HG02852 (cell line): ENCODE results near the gene TOM1L2.
"Not testable (repeated sequence)": the region's sequence is repeated elsewhere in the genome, so short reads cannot be mapped to it uniquely, and the experiment has no call there.

Experiments
- ATAC-seq: cut with Tn5 transposase; IDR thresholded peaks from one replicate; pipeline ENCODE4 v1.9.1; 2021; ENCODE audit warnings: mild to moderate bottlenecking, moderate library complexity; ENCODE audit not compliant: unreplicated experiment

Gene TOM1L2

DNA sequence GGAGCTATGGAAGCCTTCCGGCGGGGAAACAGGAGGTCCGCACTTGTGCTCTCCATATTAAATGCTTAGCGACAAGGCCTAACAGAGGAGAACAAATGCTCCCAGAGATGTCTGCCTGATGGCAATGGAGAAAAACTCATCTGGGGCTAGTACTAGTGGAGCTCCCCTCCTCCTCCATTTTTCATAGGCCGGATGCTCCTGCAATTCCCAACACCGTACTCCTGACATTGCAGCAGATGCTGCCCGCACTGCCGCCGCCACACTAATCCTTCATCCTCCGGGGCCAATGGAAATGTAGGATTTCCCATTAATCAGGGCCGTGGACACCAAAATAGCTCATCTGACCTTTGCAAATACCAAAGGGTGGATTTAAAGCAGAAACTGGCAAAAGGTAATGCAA is 27.5 kb downstream of the TOM1L2 start:
- ATAC-seq: no peak

DNA sequence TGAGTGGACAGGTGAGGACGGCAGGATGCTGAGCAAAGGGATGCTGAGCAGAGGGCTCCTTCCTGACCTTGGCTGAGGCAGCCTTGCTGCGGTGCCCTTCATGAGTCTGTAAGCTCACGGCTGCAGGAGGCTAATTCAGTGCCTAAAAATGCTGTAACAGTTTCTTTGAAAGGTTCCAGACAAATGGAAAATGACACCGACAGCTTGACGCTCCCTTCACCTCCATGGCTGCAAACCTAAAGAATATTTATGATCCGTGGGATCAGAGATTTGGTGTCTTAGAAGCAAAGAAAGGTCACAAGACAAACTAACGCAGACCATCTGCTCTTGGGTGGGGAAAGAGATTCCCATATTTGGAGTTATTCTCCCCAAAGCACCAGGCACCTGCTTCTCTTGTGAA is 28.0 kb downstream of the TOM1L2 start:
- ATAC-seq: no peak

DNA sequence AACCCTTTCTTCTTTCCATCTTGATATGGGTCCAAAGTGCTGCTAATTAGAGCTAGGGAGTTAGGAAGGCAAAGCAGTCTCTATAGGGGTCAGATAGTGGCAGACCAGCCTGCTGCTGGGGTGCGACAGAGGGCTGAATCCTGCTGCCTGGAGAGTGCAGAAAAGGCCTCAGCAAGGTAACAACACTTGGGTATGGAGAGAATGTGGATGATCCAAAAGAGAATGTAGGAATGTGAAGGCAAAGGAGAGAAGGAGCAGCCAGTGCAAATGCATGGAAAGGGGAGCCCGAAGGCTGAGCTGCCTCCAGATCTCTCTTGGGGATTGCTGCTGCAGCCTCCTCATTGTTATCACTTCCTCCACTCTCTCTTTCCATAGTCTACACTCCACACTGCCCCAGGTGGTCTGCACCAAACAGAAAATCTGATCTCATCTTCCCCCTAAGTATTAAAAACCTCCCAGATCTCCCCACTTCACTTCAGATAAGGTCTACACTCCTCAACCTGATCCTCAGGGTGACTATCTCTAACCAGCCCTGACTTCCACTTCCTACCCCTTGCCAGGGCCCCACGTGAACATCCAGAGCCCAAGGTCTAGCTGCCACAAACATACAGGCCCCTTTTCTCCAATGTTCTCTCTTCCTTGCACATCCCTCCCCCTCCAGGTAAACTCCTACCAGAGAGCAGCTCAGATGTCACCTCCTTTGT is 28.8 kb downstream of the TOM1L2 start:
- no peak for ATAC-seq

DNA sequence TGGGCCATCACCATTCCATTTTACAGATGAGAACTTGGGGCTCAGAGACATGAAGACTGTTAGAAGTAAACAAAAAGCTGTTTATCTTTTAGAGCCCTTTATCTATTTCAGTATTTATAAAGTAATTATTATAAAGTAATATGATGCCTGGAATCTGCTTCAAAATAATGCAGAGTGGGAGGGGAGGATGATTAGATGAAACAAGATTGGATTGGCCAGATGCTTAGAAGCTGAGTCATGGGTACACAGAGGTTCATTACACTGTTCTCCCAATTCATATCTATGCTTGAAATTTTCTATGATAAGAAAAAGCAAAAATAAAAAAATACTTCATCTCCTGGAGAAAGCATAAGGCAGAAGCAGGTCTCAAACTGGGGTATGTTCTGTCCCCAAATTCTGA is 29.4 kb downstream of the TOM1L2 start:
- no peak for ATAC-seq

DNA sequence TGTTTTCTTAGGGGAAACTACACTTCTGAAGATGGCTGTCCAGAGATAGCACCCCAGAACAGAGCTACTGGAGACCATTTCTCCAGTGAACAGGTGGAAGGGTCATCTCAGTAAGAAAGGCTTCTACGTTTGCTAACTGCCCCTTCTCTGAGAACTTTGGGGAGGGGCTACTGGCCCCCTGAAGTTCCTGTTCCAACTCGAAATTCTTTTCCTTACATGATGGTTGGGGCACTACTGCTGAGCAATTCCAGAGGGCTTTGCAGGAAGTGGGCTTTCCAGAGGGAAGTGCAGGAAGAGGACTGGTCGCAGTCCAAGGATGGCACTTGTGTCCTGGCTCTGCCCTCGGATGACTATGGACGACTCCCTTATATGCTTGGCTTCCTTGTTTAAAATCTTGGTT is 31.2 kb downstream of the TOM1L2 start:
- ATAC-seq: no peak

DNA sequence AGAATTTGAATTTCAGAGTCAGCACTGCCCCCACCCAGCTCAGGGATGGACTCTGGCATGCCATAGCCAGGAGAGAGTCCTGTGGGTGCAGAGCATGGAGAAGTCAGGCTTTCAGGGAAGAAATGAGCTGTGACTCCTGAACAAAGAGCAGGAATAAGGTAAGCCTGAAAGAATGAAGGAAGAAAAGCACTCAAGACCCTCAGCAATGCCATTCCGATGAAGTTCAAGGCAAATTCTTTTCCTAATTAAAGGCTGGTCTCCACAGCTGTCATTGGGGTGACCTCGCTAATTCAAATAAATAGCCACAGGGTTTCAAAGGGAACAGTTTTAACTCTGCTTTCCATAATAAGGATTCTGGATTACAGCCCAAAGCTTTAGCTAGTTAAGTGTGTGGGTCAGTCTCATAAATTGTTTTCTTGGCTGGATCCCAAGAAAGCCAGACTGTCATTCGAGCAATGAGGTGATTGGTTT is 31.7 kb downstream of the TOM1L2 start:
- ATAC-seq: no peak

DNA sequence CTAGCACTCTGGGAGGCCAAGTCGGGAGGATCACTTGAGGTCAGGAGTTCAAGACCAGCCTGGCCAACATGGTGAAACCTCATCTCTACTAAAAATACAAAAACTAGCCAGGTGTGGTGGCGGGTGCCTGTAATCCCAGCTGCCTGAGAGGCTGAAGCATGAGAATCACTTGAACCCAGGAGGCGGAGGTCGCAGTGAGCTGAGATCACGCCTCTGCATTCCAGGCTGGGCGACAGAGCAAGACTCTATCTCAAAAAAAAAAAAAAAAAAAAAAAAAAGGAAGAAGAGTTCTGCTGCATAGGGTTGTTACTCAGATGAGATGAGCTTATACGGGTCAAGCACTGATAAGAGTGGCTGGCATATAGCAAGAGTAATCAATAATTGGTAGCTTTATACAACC is 32.3 kb downstream of the TOM1L2 start:
- ATAC-seq: not testable (repeated sequence)

DNA sequence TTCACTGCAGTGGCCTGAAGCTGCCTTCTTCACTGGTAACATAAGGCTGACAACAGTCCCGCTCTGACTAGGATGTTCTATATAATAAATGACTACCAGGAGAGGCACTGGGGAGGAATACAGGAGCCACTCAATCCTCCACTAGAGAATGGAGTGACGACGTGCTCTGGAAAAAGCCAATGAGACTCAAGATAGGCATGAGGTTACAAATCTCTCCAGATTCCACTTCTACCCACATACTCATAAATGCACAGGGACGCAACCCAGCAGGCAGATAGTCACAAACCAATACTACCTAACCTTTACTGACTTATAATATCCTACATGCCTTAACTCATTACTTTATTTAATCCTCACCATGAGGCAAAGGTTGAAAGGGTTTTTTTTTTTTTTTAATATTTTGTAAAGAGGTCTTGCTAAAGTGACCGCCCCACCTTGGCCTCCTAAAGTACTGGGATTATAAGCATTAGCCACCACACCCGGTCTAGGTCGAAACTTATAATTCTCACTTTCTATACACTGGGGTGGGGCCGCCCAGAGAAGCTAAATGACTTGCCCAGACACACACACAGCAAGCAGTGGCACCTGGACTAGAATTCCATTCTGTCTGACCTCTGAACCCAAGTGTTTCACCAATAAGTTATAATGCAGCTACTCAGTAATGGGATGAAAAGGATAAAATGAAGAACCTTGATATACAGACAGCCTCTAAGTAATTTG is 33.7 kb downstream of the TOM1L2 start:
- ATAC-seq: no peak

DNA sequence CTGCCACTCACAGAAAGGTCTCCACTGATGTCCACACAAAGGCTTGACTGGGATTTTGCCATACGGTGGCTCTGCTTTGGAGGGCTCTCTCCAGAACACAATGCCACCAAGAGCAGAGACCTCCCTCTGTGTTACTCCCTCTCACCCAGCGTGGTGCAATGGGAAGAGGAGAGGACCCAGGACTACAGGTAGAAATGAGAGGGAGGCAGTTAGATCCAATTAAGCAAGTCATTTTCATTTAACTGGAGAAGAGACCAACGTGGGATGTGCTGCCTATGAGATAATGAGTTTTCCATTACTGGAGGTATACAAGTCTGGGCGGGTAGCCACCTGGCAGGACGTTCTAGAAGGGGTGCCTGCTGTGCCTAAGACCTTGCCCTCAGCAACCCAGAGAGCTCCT is 34.2 kb downstream of the TOM1L2 start:
- no peak for ATAC-seq

DNA sequence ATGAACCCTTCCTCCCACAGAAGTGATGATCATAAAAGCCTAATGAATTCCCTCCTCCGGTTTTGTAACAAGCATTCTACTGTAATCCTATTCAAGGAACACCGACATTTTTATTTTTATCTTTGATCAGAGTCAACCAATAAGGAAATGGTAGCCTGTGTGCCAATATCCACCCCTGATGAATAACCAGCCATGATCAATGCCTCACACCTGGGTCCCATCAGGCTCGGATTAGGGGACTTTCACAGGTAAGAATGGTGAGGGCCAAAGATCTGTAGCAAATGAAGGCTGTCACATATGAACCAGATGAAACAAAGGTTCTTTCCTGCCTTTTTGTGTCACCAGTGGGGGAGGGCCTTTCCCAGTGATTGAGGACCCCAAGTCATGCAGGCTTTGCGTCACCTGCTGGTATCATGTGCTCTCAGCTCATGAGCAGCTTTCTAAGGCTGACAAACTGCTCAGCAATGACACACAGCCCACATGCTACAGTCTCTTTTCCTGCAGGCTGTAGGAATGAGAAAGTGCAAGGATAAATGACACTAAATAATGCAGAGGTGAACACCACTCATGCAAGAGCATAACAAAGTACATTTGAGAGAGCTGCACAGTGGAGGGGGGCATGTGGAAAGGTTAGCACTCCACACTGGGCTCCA is 34.9 kb downstream of the TOM1L2 start:
- ATAC-seq: no peak

DNA sequence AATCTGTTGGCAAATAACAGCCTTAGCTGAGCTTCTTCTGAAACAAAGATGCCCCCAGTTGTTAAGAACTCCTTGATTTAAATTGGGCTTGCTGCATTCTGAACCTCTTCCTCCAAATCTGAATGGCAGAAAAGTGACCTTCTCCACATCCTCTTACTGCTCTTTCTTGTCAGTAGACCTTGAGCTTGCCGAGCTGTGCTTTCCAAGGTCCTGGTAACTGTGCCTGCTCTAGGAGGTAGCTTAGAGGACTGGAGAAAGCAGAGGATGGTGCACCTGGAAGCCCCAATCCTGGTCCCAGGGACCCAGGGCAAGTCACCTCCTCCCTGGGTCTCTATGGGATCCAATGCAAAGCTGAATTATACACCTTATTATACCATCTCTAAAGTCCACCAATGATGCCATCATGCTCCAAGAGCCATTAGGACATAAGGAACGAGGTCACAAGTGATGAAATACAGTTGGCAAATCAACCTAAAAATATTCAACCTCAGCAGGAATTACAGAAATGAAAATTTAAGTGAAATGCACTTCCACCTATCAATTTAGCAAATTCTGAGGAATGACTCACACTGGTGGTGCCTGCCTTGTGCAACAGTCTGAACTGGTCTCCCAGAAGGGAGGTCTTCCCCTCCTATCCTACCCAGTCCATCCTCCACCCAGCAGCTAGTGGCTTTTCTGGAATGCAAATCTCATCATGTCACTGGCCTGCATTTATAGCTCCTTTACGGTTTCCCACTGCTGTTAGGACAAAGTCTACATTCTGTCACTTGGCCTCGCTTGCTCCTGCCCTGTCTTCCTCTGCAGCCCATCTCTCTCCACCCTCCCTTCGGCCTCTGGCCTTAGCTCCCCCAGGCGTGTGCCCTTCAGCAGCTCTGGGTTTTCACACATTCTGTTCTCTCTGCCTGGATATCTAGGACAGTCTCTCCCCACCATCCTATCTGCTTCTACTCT is 36.6 kb downstream of the TOM1L2 start:
- no peak for ATAC-seq

DNA sequence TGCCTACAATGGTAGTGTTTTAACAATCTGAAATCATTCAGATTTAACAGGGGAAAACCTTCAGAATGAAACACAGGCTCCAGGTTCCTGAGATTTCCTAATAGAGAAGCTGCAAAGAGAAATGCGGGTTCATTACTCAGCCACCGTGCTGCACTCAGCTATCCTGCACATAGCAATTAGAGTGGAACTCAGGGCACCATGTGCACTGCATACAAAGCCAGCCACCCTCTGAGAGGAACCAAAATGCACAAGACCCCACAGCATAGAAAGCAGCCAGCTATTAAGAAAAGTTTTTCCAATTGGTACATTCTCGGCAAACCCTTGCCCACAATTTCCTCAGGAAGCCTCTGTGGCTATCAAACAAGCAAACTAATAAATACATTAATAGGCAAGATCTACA is 37.4 kb downstream of the TOM1L2 start:
- ATAC-seq: no peak

DNA sequence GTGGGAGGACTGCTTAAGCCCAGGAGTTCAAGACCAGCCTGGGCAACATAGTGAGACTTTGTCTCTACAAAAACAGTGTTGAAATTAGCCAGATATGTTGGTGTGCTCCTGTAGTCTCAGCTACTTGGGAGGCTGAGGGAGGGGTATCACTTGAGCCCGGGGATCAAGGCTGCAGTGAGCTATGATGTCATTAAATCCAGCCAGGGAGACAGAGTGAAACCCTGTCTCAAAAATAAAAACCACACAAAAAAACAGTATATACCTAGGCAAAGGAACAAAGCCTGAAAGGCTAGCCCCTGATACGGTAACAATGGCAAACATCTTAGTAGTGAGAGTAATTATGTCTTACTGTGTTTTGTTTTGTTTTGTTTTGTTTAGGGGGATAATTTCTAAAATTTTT is 38.0 kb downstream of the TOM1L2 start:
- no peak for ATAC-seq

DNA sequence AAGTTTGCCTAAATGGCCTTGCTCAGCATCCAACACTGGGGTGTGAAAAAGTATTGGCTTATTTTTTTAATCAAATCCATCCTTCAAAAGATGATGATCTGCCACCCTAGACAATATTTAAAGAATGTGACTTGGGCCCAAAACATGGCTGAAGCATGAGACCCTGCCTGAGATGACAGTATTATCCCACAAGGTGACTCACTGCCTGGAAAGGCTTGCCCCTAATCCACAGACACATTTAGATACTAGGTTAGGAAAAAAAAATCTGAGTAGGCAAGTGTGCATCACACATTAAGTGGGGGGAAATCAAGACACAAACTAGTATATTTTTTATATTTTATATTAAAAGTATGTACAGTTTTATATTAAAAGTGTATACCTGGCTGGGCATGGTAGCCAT is 38.4 kb downstream of the TOM1L2 start:
- ATAC-seq: no peak

DNA sequence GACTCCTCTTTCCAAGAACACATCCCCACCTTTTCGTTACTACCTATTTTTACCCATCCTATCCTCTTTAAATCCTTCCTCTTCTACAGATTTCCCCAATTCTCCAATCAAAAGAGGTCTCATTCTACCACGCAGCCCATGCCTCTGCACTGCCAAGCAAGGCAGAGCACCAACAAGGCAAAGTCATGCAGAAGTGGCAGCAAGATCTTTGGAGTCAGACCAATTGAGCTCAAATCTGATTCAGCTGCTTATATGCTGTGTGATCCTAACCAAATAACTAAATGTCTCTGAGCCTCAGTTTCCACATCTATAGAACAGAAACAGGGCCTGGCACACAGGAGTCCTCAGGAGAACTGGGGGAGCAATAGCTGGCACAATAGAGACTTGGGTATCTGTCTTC is 41.0 kb downstream of the TOM1L2 start:
- ATAC-seq: no peak

DNA sequence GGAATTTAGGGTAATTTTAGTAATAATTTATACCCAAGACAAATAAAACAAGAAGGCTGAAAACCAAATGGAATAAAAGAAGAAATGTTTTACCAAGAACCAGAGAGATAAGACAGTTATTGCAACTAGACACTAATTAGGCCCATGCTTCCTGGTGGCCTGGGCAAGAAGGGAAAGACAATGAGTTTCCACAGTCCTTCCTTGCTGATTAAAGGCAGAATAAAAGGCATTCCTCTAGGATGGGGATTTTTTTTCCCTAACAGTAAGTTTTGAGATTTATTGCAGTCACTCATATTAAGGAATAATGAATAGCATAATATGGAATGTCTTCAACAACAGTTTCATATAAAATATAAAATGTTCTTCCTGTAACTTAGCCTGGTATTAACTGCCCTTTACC is 41.5 kb downstream of the TOM1L2 start:
- ATAC-seq: no peak

DNA sequence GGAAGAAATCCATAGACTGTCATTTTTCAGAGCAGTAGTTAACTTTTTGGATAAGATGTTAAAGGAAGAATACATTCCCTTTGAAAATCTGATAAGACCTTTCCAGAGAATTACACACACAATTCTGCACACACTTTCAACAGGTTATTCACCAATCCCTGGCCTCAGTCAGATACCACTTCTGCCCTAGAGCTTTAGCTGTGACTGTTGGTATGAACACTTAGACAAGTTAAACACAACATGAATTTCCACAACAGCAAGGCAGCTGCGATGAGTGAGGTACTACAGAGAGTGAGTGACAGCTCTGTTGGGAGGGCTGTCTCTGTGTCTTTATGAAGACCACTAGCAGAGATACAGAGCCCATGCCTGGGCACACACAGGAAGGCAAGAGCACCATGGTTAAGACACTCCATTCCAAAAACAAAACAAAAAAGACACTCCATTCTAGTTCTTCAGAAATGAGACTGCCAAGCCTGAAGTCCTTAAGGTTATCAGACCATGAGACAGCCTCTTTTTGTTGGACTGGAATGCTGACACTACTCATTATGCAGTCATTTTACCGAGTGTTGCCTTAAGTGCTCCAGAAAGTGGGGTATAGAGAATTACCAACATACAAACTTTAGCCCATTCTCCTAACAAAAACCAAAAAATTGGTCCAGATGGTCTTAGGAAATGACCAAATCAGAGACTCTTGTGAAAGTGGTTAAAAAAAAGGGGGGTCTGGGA is 42.4 kb downstream of the TOM1L2 start:
- no peak for ATAC-seq

DNA sequence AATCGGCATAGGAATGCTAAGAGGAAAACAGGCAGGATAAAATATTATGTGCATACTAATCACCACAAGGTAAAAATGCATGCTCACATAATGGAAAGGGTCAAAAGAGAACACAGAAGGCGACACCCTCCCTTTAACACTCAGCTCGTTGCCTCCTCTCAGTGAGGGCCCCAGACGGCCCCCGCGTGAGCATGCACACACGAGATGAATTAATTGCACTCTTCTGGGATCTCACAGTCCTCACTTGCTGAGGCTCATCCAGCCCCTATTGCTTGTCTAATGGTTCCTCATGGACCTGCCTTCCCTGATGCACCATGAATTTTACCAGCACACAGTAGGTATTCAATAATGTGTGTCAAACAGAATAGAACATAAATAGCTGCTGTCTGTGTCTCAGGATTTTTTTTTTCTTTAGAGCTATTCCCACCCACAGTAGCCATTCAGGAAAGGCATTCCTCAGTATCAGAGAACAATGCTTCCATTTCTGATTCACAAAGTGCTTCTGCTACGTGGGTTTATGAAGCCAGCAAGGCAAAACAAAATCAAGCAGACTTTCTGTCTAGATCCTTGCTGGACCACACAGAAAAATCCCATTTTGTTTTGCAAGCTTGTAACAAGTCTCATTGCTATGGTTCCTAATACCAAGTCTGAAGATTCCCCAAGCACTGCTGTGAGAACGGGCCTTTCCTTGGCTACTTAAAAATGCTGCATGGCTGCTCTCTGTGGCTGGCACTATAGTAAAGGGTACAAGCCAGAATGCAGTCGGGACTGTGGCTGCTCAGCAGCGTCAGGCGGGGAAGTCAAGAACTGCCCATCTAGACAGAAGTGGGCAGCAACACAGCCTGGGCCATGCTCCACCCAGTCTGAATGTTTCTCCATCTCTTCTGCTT is 43.6 kb downstream of the TOM1L2 start:
- no peak for ATAC-seq

DNA sequence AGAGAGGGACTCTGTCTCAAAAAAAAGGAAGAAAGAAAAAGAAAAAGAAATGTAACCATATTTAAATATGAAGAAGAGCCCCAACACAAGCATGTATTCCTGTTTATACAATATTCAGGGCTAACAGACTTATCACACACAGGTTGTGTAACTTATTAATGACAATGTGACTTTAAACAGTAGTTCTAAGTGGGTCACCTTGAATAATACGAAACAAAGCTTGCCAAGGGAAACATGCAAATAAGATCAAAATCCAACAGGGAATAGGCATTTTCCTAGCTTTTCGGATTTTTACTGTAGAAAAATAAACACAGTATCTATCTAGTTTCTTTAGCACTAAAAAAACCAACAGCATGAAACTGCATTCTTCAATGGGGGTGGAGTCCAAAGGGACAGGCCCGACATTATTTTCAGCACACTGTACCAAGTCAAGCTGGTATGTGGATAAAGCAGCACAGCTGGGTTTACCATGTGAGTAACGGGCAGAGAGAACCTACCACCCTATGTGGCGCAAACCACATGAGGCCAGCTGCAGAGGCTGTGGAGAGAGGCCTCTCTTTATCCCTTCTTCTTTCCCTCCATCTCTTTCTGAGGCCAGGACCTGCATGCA is 45.3 kb downstream of the TOM1L2 start:
- ATAC-seq: no peak
